ENCODE results near the gene GABRB1.

The GABRB1 gene

GRCh38 chr4:47031011-47031678, at the start of gene GABRB1:
TSS of gene GABRB1 (plus strand) at chr4:47031567.
- in situ Hi-C loops (cut with MboI; ENCODE audit: low sequenced_read_pairs), result no loop called here

- in situ Hi-C loops (cut with MboI; ENCODE audit: low sequenced_read_pairs), result no loop called here
Measured at GRCh38 chr4:46984781-46985180, 46.6 kb upstream of the GABRB1 start.

- in situ Hi-C loops (cut with MboI; ENCODE audit: low sequenced_read_pairs), result no loop called here
Measured at GRCh38 chr4:46986922-46987638, 44.3 kb upstream of the GABRB1 start.

GRCh38 chr4:46992338-46992737, 39.0 kb upstream of the GABRB1 start:
- in situ Hi-C loops (cut with MboI; ENCODE audit: low sequenced_read_pairs), result no loop called here

- in situ Hi-C loops (cut with MboI; ENCODE audit: low sequenced_read_pairs), result no loop called here
Measured at GRCh38 chr4:46993075-46994006, 38.0 kb upstream of the GABRB1 start, which contains the start of gene GABRA4. TSS of gene GABRA4 (minus strand) at chr4:46993581. CDS start at chr4:46993424, 157 bp downstream.

GRCh38 chr4:46994007-46994405, 37.4 kb upstream of the GABRB1 start:
- in situ Hi-C loops (cut with MboI; ENCODE audit: low sequenced_read_pairs), result no loop called here

GRCh38 chr4:46999566-46999965, 31.8 kb upstream of the GABRB1 start:
- in situ Hi-C loops (cut with MboI; ENCODE audit: low sequenced_read_pairs), result no loop called here

- in situ Hi-C loops (cut with MboI; ENCODE audit: low sequenced_read_pairs), result no loop called here
Measured at GRCh38 chr4:47000406-47000805, 31.0 kb upstream of the GABRB1 start.

- in situ Hi-C loops (cut with MboI; ENCODE audit: low sequenced_read_pairs), result no loop called here
Measured at GRCh38 chr4:47002580-47002979, 28.8 kb upstream of the GABRB1 start.

GRCh38 chr4:47010347-47010911, 20.9 kb upstream of the GABRB1 start:
- in situ Hi-C loops (cut with MboI; ENCODE audit: low sequenced_read_pairs), result no loop called here

- in situ Hi-C loops (cut with MboI; ENCODE audit: low sequenced_read_pairs), result no loop called here
Measured at GRCh38 chr4:47010912-47011446, 20.4 kb upstream of the GABRB1 start.

- in situ Hi-C loops (cut with MboI; ENCODE audit: low sequenced_read_pairs), result no loop called here
Measured at GRCh38 chr4:47012676-47013075, 18.7 kb upstream of the GABRB1 start.

GRCh38 chr4:47013373-47013772, 18.0 kb upstream of the GABRB1 start:
- in situ Hi-C loops (cut with MboI; ENCODE audit: low sequenced_read_pairs), result no loop called here

- in situ Hi-C loops (cut with MboI; ENCODE audit: low sequenced_read_pairs), result no loop called here
Measured at GRCh38 chr4:47017081-47017480, 14.3 kb upstream of the GABRB1 start.

- in situ Hi-C loops (cut with MboI; ENCODE audit: low sequenced_read_pairs), result no loop called here
Measured at GRCh38 chr4:47017494-47017893, 13.9 kb upstream of the GABRB1 start.

- in situ Hi-C loops (cut with MboI; ENCODE audit: low sequenced_read_pairs), result no loop called here
Measured at GRCh38 chr4:47031751-47032404, 511 bp downstream of the GABRB1 start.

GRCh38 chr4:47032405-47033106, 1.2 kb downstream of the GABRB1 start:
- in situ Hi-C loops (cut with MboI; ENCODE audit: low sequenced_read_pairs), result no loop called here

- in situ Hi-C loops (cut with MboI; ENCODE audit: low sequenced_read_pairs), result no loop called here
Measured at GRCh38 chr4:47038263-47038662, 6.9 kb downstream of the GABRB1 start.

GRCh38 chr4:47040828-47041227, 9.5 kb downstream of the GABRB1 start:
- in situ Hi-C loops (cut with MboI; ENCODE audit: low sequenced_read_pairs), result no loop called here

GRCh38 chr4:47043821-47044220, 12.5 kb downstream of the GABRB1 start:
- in situ Hi-C loops (cut with MboI; ENCODE audit: low sequenced_read_pairs), result no loop called here
